Left cardiac atrium (tissue), 4 donors: ENCODE measurements around the gene ATXN7. TPM values are rescaled to one million over a fixed set of nuclear protein-coding genes. Genes with fewer than 3 reads are reported as not detected.

Source experiments
- ATAC-seq, 2 donors: fragments of 200-7000 bp; cut with Tn5 transposase; one replicate each; pipeline ENCODE4 v1.9.1; 2020; ENCODE audit warnings: mild to moderate bottlenecking in 2 of 2, moderate library complexity in 2 of 2
- DNase-seq: peaks from one replicate; pipeline ENCODE4 v3.0.0-alpha.2; 2020
- intact Hi-C, 2 donors: fragments of 100-400 bp; cut with DNase I; formaldehyde crosslinking; loops; one replicate each; pipeline versions ENCODE4 v1.14.1 to v1.15.1; 2022 to 2023
- total RNA-seq, 2 donors: library from RNA; stranded (reverse); fragmentation: NEBNext Ultra II Directional; extraction: Animal tissue kit (Norgen Biotek cat#: 25700); gene quantifications; one replicate each; pipeline ENCODE4 v1.2.1, GENCODE V29; 2021
- donor health status: DM: no; HTN: yes; CAD: no.
- donor health status: DM: no; HTN: yes; CAD: no; lungs with severe emphysema.
- donor health status: DM: yes; HTN: yes; CAD: no.
- donor health status: Dilated cardiomyopathy.

The ATXN7 gene
- total RNA-seq, 2 donors from 2014 or later, result 13.0 to 22.2 TPM

DNA sequence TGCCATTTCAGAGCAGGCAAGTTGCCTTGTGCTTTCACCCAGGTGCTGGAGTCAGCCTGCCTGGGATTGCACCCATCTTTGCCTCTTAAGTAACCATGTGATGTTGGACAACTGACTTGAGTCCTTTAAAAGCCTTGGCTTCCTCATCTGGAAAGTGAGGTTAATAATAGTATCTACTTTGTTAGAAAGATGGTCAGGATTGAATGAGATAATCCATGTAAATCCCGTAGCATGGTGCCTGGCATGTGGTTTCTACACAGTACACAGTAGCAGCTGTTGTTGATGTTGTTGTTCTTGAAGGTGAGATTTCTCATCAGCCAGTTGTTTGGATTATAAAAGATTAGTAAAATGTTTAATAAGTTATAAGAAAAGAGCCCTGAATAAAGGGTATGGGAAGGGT, 110.8 kb downstream of the ATXN7 start:
- no peak for ATAC-seq
- no peak for DNase-seq
- intact Hi-C loops, result no loop called here

DNA sequence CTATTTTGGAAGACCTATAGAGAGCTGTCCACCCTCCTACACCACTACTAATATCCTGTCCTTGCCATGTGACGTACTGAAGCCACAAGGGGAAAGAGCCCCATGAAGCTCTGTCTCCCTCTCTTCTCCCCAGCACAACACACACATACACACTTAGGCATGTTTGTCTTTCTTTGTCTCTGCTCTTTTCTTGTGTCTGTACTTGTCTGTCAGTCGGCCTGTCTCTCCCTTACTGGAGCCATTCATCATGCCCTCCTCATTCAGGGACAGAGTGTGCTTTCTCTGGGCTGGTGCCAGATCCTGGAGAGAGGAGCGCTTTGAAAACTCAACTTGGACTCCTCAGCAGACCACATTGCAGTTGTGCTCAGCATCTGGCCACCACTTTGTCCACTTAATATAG, 112.1 kb downstream of the ATXN7 start:
- DNase-seq, result peak; percentile 69
- ATAC-seq, result peak; percentile 64 to 66
- intact Hi-C loops, result no loop called here

DNA sequence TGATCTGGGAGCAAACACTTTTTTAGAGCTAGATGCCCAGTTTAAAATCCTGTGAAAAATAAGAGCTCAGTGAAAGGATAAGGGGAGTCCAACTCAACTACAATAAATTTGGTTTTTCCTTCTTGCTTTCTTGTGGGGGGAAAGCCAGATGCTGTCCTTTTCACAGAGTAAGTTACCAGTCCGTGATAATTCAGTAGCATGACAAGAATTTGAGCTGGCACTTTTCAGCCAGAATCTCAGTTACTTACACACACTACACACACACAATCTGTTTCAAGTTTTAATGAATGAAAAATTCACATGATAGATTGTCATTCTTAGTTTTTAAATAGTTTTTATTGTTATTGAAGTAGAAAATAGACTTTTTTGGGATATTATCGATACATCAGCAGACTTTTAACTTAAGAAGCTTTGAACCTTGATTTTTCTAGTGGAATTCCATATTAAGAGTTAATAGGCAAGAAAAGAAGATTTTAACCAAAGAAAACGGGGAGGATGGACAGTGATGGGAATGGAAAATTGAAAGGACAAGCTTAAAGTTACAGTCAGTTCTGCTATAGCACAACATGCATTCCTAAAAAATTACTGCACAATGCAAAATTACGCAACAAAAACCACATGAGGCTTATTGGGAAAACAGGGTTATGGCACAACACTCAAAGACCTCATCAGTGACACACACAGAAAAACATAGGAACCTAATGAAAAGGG, 112.6 kb downstream of the ATXN7 start:
- intact Hi-C loops, result no loop called here
- ATAC-seq, result peak; percentile 66
- no peak for DNase-seq

DNA sequence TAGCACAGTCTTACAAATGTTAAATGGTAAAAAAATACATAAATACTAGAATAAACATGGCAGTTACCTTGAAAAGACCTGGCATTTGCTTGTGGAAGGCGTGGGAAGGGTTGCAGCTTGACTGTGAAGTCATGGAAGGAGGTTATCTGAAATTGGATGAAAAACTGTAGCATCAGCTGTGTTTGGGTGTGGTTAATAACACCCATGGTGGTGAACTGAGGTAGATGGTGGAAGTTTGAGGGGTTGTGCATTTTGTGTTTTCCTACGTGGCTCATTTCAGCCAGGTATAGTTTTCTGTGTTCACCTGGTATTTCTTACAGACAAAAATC, 113.2 kb downstream of the ATXN7 start:
- intact Hi-C loops, result no loop called here
- ATAC-seq, result peak in 1 of 2 donors; percentile 4

DNA sequence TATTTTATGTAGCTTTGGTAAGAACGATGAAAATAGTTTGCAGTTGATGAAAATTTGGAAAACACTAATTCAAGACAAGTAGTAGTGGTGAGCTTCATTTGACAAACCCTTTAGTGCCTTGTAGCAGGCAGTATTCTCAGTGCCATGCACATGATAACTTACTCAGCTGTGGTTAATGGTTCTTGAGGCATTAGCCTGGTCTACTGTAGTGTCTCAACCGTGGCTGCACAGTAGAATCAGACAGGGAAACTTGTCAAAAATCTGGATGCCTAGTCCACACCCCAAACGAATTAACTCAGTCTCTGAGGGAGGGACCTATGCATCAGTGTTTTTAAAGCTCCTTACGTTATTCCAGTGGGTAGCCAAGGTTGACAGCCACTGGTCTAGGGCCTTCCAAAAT, 114.2 kb downstream of the ATXN7 start:
- no peak for DNase-seq
- intact Hi-C loops, result no loop called here
- ATAC-seq, result no peak

More for the DNA sequence above, 113.2 kb downstream of the ATXN7 start:
- no peak for DNase-seq

DNA sequence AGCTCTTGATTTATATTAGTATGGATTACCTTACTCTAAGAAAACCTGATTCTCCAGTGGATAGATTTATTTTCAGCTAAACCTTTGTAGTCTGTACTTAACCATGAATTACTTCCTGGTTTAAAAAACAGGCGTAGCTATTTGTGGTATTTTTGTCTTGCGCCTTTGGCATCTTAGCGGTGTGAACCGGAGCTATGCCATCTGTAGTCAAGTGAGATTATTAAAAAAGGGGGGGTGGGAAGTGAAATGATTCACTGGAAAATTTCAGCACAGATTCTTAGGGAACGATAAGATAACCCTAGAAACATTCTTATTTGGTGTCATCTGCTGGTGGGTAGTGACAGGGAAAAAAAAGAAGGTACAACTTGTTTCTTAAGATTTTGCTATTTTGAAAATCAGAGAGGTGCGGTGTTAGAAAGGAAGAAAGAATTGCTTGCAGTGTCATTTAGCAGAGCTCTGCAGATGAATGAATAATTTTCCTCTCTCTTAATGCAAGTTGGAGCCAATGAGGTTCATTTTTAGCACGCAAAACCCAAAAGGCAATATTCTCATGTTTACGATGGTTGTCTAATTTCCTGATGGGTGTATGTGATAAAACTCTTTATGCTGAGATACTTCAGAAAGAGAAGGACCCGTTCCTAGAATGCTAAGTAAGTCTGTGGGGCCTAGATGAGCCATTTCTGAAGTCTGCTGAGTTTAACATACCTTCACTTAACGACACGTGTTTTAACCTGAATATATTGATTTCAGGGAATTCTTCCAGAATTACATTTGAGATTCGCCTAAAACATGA, 115.6 kb downstream of the ATXN7 start:
- DNase-seq, result no peak
- intact Hi-C loops, result no loop called here

DNA sequence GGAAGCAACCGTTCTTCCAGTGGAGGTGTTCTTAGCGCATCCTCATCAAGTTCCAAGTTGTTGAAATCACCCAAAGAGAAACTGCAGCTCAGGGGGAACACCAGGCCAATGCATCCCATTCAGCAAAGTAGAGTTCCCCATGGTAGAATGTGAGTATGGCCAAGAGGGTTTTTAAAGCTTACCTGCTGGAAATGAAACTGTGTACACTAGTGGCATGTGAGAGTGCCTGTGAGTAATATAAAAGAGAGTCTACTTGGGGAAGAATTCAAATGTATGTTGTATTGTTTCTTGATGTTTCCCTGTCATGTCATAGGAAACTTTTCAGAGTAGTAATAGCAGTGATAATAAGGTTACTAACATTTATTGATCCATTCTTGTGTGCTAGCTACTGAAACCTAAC, 116.4 kb downstream of the ATXN7 start:
- DNase-seq (no peak), ATAC-seq (no peak)
- intact Hi-C loops, result no loop called here

More for the DNA sequence above, 115.6 kb downstream of the ATXN7 start:
- ATAC-seq, result peak; percentile 40 to 74

DNA sequence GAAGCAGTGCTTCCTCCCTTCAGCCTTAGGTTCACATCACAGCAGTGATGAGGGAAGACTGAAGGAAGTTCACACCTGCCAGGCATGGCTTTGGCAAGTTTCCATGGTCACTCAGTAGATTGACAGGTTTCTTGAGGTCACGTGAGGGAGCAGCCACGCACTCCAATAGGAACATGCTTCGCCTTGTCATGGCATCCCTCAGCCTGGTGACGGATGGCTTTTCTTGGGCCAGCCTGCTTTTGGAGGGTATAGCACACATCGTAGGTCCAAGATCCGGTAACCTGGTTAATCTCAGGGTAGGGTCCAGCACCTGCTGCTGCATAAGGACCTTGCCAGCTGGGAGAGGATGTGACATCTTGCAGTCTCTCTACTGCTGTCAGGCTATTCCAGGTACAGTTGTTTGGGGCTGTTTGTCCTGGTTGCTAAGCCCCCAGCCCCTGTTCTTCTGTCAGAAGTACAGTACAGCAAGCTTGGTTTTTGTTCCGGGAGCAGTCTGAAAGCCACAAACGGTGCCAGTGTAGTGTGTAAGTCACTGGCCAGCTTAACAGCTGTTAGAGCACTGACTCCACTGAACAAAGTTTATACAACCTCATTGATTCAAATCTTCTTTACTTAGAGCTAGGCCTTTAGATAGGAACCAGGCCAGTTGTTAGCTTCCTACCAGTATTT, 117.3 kb downstream of the ATXN7 start:
- no peak for ATAC-seq
- intact Hi-C loops, result no loop called here
- DNase-seq, result no peak

DNA sequence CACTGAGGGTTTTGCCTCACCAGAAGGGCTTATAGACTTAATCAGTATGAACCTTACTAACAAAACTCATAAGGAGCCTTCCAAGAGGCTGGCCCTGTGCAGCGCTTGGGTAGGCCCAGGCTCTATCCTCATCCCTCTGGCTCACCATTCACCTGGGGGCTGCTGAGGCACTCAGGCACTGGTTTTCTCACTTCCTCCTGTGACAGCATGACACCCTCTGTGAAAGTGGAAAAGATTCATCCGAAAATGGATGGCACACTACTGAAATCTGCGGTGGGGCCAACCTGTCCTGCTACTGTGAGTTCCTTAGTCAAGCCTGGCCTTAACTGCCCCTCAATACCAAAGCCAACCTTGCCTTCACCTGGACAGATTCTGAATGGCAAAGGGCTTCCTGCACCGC, 118.3 kb downstream of the ATXN7 start:
- intact Hi-C loops, result no loop called here
- ATAC-seq (no peak), DNase-seq (no peak)

DNA sequence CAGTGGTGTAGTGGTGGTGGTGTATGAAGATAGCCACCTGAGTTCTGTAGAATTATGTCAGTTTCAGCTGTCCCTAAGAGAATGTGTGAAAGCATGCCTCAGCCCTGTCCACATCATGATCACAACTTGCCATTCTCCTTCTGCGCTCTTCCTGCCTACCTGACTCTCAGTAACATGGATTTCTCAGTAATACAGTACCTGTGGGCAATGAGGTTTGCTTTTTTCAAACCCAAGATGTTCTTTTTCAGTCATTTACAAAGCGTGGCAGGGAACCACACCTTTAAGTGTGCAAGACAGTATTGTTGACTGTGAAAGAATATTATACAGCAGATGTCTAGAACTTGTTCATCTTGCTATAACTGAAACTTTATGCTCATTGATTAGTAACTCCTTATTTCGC, 120.7 kb downstream of the ATXN7 start:
- DNase-seq, result no peak
- ATAC-seq, result no peak
- intact Hi-C loops, result no loop called here

DNA sequence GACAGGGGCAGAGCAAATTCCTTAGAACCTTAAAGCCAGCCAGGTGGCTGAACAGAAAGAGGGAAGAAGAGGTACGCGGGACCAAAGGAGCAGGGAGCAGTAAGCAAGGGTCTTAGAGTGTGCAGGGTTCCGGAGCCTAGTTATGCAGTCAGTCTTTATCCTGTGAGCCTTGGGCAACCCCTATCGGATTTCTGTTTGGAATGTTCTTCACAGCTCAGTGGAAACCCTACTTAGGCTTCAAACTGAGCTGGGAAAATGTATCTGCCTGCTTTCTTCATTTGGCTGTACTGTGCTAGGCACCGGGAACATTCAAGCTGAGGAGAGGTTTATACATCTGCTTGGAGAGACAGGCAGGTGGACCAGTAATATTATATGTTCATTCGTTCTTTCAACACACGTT, 122.5 kb downstream of the ATXN7 start:
- ATAC-seq (no peak), DNase-seq (no peak)
- intact Hi-C loops, result no loop called here

DNA sequence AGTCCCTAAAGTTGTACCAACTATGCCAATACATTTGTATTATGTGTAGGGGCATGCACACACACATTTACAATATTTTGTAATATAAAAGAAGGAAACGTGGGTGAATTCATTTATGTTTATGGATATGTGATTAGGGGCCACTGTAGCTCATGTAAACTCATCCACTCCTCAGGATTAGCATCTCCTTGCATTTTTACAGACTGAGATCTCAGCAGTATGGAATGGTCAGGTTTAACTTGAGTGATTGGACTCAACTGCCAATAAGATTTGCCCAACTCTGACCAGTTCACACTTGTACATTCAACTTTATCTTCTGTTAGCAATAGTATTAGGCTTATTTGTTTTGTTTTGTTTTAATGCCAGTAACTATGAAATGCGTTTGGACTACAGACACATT, 123.2 kb downstream of the ATXN7 start:
- ATAC-seq (no peak), DNase-seq (no peak)
- intact Hi-C loops, result no loop called here

DNA sequence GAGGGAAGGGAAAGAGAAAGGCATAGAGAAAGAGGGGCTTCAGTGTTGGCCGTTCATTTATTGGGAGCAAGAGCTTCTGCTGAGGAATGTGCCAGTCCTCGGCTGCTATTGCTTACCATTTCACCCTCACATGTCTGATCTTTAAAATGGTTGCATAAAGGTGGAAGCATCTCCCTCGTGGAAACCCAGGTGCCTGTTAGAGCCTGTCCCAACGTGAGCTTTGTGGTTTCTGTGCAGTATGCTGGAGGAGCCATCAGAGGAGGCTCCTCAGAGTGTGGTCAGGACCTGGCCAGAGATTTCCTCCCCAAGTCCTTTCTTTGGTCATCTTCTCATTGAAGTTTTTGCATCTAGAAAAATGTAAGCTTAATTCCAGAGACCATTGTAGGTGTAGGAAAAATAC, 125.3 kb downstream of the ATXN7 start:
- DNase-seq, result no peak
- intact Hi-C loops, result no loop called here
- no peak for ATAC-seq

DNA sequence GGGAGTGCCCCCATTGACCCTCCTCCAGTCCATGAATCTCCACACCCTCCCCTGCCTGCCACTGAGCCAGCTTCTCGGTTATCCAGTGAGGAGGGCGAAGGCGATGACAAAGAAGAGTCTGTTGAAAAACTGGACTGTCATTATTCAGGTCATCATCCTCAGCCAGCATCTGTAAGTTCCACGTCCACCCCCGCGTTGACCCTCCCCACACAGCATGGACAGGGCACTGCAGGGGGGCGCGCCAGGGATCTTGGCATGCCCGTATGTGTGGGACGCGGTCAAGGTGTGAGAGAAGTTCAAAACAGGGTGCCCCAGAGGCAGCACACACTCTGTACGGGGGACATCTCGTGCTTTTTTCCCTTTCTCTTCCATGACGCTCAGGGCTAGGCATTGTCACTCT, 126.5 kb downstream of the ATXN7 start:
- ATAC-seq (no peak), DNase-seq (no peak)
- intact Hi-C loops, result loop anchor here in 1 of 2 donors (5.0 to 10.0 kb wide), 2 partner anchors 73 to 635 kb away; no protein-coding TSS in a partner anchor

DNA sequence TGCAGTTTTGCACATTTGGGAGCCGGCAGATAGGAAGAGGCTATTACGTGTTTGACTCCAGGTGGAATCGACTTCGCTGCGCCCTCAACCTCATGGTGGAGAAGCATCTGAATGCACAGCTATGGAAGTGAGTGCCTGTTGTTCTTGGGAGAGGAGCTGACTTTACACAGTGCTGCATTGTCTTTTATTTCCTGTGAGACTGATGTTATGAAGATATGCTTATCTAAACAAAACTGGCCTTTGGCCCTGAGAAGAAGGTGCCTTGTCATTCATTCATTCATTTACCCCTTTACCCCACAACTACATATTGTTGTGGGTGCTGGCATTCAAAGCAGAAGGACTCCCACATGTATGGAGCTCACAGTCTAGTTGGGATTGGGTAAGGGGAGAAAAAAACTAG, 127.1 kb downstream of the ATXN7 start:
- intact Hi-C loops, result loop anchor here in 1 of 2 donors (5.0 to 10.0 kb wide), 2 partner anchors 73 to 636 kb away; no protein-coding TSS in a partner anchor
- DNase-seq (no peak), ATAC-seq (no peak)

DNA sequence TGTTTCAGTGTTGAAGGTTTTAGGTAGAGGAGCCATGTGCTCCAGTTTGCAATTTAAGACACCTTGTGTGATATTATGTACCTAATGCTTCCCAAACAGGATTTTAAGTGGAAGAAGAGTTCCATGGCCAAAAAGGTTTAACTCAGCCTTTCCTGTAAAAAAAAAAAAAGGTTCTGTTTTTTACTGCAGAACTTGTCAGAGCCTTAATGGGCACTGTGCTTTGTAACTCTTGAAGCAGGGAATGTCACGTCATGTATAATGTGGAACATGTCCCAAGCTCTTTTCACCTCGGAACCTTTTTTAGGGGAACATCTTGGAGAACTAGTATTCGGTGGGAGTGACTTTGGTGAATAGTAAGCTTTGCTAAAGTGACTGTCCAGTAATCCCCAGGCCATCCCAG, 128.0 kb downstream of the ATXN7 start:
- no peak for ATAC-seq
- DNase-seq, result no peak
- intact Hi-C loops, result loop anchor here in 1 of 2 donors (2.0 to 10.0 kb wide), 3 partner anchors 29 to 637 kb away; no protein-coding TSS in a partner anchor

DNA sequence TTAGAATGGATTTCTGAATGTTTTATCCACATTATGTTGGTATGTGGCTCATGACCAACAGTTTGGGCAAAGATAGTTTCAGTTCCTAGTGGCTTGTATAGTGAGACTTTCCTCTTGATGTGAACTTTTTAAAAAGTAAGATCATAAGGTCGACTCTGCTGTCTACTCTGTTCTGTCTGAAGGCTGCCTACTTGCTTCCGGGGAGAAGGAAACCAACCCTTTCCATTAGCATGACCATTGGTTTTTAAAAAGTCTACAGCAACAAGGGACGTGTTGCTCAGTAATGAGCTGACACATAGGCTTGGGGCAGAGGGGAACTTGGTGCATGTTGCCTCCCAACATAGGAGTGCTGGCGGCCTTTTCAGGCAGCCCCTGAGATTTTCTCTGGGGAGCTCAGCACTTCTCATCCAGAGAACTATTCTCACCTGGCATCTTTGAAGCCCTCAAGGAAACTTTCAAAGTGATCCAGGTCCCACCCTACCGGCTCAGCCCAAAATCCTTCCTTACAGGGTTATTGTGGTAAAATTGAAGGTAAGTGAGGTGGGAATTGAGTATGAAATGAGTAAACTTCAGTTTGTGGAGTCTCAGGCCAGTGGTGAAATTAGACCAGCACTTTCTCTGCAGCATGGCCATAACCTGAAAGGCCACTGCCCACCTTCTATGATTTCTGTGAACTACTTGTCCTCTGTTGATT, 129.0 kb downstream of the ATXN7 start:
- intact Hi-C loops, result loop anchor here in 1 of 2 donors (2.0 to 10.0 kb wide), 3 partner anchors 30 to 638 kb away; no protein-coding TSS in a partner anchor
- DNase-seq (no peak), ATAC-seq (no peak)

DNA sequence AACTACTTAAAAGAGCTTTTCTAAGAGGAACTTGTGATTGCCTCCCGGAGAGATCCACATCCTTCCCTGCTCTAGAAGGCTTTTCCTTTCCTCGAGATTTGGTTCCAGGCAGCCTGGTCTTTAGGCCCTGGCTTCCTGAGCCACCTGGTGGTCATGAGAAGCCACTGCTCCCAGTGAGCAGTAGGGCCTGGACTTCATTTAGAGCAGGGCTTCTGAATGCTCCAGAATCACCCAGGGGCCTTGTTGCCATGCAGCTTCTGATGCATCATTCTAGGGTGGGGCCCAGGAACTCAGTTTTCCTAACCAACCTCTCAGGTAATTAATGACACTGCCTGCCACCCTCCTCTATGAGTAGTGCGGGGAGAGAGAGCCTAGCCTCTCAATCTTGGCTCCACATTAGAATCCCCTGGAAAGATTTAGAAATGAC, 130.0 kb downstream of the ATXN7 start:
- intact Hi-C loops, result loop anchor here in 1 of 2 donors (2.0 to 10.0 kb wide), 3 partner anchors 31 to 639 kb away; no protein-coding TSS in a partner anchor
- peak; percentile 70 for DNase-seq
- peak; percentile 93 to 95 for ATAC-seq

DNA sequence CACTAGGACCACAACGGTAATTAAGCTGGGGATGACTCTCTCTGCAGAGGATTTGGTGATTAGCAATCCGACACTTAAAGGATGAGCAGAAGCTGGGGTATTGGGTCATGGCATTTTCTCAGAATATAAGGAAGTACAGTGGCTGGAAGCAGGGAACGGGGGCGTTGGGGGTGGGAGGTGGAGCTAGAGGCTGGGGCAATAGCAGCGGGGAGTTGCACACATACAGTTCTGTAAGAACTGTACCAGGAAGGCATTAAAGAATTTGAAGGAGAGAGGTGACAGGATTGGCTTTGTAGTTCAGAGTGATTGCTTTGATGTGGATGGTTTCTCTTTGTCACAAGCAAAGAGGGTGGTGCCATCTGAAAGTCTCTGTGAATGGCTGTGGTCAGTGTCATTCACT, 131.4 kb downstream of the ATXN7 start:
- DNase-seq, result no peak
- no peak for ATAC-seq
- intact Hi-C loops, result loop anchor here in 1 of 2 donors (10.0 kb wide), 1 partner anchor 640 kb away; no protein-coding TSS in a partner anchor
